Nephron progenitor cell (in vitro differentiated cells): ENCODE measurements around the gene THRAP3.
A peak's percentile ranks its signal among the peaks of the same experiment; 100 is the strongest.

Experiments used
- DNase-seq: peaks from one replicate; pipeline ENCODE4 v3.0.0; 2021
- H3K27ac Mint-ChIP-seq: 2 replicates; pipeline ENCODE4 v1.8.0; 2021; ENCODE audit warnings: mild to moderate bottlenecking, moderate library complexity, mixed read lengths
- H3K27me3 Mint-ChIP-seq: 2 replicates; pipeline ENCODE4 v1.8.0; 2021; ENCODE audit warnings: mild to moderate bottlenecking, low read depth, mixed read lengths; ENCODE audit not compliant: poor library complexity
- H3K36me3 Mint-ChIP-seq: 2 replicates; pipeline ENCODE4 v1.8.0; 2021; ENCODE audit warnings: low read depth, mixed read lengths
- H3K4me1 Mint-ChIP-seq: 2 replicates; pipeline ENCODE4 v1.8.0; 2021; ENCODE audit warnings: mixed read lengths
- H3K4me3 Mint-ChIP-seq: 2 replicates; pipeline ENCODE4 v1.8.0; 2021; ENCODE audit warnings: mild to moderate bottlenecking, moderate library complexity, mixed read lengths
- H3K9me3 Mint-ChIP-seq: 2 replicates; pipeline ENCODE4 v1.8.0; 2021; ENCODE audit warnings: mild to moderate bottlenecking, moderate library complexity, mixed read lengths
- CTCF ChIP-seq: fragments of 200-600 bp; sonication (generic); IDR thresholded peaks from 2 replicates; pipeline ENCODE4 v1.5.0; 2021; ENCODE audit warnings: antibody characterized with exemption

THRAP3 gene

DNA sequence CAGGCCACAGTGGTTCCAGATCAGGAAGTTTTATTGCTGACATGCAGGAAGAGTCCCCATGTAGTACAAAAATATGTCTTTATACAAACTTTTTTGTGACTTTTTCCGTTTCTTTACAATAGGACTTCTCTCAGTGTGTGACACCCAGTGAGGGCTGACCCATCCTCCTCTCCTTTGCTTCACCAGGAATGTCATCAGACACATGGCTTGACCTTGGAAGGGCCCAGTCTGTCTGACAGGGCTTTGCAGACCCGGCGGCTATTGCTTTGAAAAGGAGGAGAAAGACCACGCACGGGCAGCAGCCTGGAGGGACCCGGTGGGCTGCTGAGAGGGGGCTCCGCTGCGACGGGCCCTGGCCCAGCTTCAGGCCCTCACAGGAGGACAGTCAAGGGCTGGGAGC, 115.4 kb downstream of the THRAP3 start:
- H3K27ac Mint-ChIP-seq, result peak overlapping the region; percentile 83
- peaks cover 8% of the 10 kb centered on the region for H3K36me3 Mint-ChIP-seq
- peaks cover 7% of the 10 kb centered on the region for H3K27me3 Mint-ChIP-seq
- DNase-seq, result no peak
- no peak for TF ChIP-seq CTCF
- no peaks in the 10 kb centered on the region for H3K9me3 Mint-ChIP-seq
- peaks cover 7% of the 10 kb centered on the region for H3K4me1 Mint-ChIP-seq
- H3K4me3 Mint-ChIP-seq, result no peak overlapping the region

DNA sequence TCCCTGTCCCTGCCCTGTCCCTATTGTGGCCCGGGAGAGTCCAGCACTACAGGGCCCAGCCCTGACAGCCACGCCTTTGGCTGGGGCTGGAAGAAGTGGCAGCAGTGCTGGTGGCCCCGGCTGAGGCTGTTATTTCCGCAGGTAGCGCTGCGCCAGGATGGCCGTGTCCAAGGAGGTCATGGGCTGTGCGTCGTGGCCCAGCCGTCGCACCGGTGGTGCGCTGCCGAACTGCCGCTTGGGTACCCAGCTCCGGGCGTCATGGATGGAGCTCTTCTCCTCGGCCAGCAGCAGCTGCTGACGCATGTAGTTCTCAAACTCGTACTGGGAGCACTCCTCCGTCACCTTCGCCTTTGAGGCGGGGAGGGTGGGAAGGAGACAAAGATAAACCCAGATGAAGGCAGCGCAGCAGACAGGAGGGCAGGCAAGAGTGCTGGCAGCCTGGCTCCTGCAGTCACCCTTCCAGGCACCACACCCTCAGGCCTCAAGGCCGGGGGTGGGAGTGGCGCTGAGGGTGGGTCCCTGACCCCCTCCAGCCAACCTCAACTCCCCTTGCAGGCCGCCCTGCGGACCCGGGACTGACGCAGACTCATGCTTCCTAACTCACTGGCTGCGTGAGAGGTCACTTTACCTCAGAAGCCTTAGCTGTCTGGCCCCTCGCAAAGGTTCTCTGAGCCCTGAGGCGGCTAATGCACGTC, 117.5 kb downstream of the THRAP3 start:
- DNase-seq, result no peak
- Mint-ChIP-seq H3K4me3 (no peak overlapping the region), H3K36me3 (peaks cover 13% of the 10 kb centered on the region), H3K27ac (no peak overlapping the region), H3K9me3 (no peaks in the 10 kb centered on the region), H3K4me1 (peaks cover 7% of the 10 kb centered on the region), H3K27me3 (peaks cover 10% of the 10 kb centered on the region)
- no peak for TF ChIP-seq CTCF

DNA sequence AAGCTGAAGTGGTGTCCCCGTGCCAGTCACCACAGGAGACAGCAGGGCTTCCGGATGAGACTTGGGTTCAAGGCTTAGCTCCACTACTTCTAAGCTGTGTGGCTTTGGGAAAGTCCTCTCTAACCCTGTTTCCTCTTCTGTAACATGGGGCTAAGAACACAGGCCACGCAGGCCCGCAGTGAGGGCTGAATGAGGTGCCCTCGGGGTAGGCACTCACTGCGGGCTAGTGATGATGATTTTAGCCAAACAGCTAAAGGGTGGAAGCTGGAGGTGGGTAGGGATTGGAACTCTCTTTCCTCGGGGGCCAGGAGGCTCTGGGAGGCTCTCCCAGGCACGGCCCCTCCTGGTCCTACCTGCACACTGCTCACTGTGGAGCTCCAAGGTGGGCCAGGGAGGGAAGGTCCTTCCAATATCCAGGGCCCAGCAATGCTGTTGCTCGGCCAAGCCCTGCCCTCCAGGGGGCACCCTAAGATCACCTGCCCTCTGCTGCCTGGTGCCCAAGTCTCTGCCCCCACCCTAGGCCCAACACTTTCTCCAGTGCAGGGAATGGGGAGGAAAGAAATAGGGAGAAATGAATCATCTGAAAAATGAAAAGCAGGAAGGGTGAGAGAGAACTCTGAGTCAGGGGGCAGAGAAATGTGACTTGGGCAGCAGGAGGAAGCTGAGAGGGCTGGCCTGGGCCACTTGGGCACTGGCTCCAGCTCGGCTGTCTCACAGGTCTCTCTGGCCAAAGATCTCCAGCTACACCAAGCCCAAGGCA, 118.4 kb downstream of the THRAP3 start:
- Mint-ChIP-seq H3K4me3 (no peak overlapping the region), H3K27me3 (peaks cover 10% of the 10 kb centered on the region), H3K27ac (no peak overlapping the region), H3K9me3 (no peaks in the 10 kb centered on the region), H3K36me3 (peaks cover 20% of the 10 kb centered on the region), H3K4me1 (peaks cover 11% of the 10 kb centered on the region)
- peak; percentile 34 for TF ChIP-seq CTCF
- DNase-seq, result peak; percentile 30

- TF ChIP-seq CTCF, result no peak
- H3K36me3 Mint-ChIP-seq, result peaks cover 28% of the 10 kb centered on the region
- H3K27ac Mint-ChIP-seq, result no peak overlapping the region
- H3K27me3 Mint-ChIP-seq, result peaks cover 6% of the 10 kb centered on the region
- no peak overlapping the region for H3K4me3 Mint-ChIP-seq
- DNase-seq, result no peak
- H3K9me3 Mint-ChIP-seq, result no peaks in the 10 kb centered on the region
- H3K4me1 Mint-ChIP-seq, result peaks cover 11% of the 10 kb centered on the region
These were observed 119.6 kb downstream of the THRAP3 start for GRCh38 chr1:36343651-36344394.

- Mint-ChIP-seq H3K9me3 (no peaks in the 10 kb centered on the region), H3K27me3 (peaks cover 4% of the 10 kb centered on the region), H3K27ac (no peak overlapping the region), H3K4me3 (no peak overlapping the region), H3K4me1 (peaks cover 8% of the 10 kb centered on the region), H3K36me3 (peaks cover 28% of the 10 kb centered on the region)
- no peak for DNase-seq
- no peak for TF ChIP-seq CTCF
These were observed 120.1 kb downstream of the THRAP3 start for GRCh38 chr1:36344395-36344680.
